HPDE6-E6E7 (cell line): ENCODE data around the gene ANKRD36.
"Not testable (repeated sequence)": the region's sequence is repeated elsewhere in the genome, so short reads cannot be mapped to it uniquely, and the experiment has no call there.

Experiments used
- DNase-seq: peaks from one replicate; pipeline ENCODE4 v3.0.0; 2011; ENCODE audit warnings: missing footprints; ENCODE audit errors: extremely low spot score

ANKRD36 gene

GRCh38 chr2:97113882-97114255, 916 bp downstream of the ANKRD36 start:
- DNase-seq: not testable (repeated sequence)

DNA sequence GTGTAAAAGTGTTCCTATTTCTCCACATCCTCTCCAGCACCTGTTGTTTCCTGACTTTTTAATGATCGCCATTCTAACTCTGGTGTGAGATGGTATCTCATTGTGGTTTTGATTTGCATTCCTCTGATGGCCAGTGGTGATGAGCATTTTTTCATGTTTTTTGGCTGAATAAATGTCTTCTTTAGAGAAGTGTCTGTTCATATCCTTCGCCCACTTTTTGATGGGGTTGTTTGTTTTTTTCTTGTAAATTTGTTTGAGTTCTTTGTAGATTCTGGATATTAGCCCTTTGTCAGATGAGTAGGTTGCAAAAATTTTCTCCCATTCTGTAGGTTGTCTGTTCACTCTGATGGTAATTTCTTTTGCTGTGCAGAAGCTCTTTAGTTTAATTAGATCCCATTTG, 16.1 kb downstream of the ANKRD36 start:
- DNase-seq: not testable (repeated sequence)

DNA sequence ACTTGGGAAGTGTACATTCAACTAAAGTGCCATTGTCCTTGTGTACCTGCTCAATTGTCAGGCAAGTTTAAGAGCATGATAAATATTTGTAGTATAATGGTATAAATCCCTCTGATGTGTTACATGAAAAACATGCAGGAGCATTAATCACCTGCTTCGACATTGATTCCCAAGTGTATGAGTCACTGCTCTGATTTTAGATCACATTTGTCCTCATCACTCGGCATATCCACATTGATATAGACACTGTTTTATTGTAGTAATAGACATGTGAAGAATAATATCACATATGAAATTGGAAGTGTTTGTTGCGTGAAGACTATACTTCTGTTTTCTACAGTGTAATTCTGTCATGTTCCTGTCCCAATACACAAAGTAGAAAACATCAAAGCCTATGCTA, 31.1 kb downstream of the ANKRD36 start:
- DNase-seq: not testable (repeated sequence)

- not testable (repeated sequence) for DNase-seq
These were observed 53.6 kb downstream of the ANKRD36 start for GRCh38 chr2:97166548-97166947.

GRCh38 chr2:97167938-97168337, 55.0 kb downstream of the ANKRD36 start:
- not testable (repeated sequence) for DNase-seq

DNA sequence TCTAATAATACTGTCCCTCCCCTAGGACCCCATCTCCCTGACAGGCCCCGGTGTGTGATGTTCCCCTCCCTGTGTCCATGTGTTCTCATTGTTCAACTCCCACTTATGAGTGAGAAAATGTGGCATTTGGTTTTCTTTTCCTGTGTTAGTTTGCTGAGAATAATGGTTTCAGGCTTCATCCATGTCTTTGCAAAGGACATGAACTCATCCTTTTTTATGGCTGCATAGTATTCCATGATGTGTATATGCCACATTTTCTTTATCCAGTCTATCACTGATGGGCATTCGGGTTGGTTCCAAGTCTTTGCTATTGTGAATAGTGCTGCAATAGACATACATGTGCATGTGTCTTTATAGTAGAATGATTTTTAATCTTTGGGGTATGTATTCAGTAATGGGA, 55.6 kb downstream of the ANKRD36 start:
- DNase-seq: not testable (repeated sequence)

DNA sequence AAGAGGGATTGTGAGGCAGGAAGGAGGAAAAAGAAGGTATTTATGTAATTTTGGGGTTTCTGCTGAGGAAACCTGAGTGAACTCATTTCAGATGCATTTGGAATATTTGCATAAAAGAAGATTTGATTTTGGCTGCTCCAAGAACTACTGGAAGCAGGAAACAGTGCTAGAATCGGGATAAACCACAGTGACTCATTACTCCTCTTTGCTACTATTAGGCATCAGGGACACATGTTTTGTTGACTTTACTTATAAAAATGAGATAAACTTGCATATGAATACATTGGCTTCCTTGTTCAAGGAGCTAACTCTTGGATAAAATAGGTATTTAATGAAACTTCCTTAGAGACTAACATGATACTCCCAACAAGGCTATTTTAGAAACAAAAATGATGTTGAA, 67.4 kb downstream of the ANKRD36 start:
- DNase-seq: not testable (repeated sequence)

DNA sequence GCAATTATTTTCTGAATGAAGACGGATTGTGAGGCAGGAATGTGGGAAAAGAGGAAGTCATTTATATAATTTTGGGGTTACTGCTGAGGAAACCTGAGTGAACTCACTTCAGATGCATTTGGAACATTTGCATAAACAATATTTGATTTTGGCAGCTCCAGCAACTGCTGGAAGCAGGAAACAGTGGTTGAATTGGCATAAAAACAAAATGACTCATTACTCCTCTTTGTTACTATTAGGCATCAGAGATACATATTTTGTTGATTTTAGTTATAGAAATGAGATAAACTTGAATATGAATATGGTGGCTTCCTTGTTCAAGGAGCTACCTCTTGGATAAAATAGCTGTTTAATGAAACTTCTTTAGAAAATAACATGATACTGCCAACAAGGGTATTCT, 82.4 kb downstream of the ANKRD36 start:
- DNase-seq: not testable (repeated sequence)

- DNase-seq: not testable (repeated sequence)
These were observed 84.3 kb downstream of the ANKRD36 start for GRCh38 chr2:97197251-97197650.

- DNase-seq: not testable (repeated sequence)
These were observed 87.9 kb downstream of the ANKRD36 start for GRCh38 chr2:97200887-97201286.

GRCh38 chr2:97202643-97203250, 89.8 kb downstream of the ANKRD36 start:
- DNase-seq: not testable (repeated sequence)

DNA sequence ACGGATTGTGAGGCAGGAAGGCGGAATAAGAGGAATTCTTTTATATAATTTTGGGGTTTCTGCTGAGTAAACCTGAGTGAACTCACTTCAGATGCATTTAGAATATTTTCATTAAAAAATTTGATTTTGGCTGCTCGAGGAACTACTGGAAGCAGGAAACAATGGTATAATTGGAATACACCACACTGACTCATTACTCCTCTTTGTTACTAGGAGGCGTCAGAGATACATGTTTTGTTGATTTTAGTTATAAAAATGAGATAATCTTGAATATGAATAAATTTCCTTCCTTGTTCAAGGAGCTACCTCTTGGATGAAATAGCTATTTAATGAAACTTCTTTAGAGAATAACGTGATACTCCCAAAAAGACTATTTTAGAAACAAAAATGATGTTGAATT, 97.4 kb downstream of the ANKRD36 start:
- no peak for DNase-seq

- not testable (repeated sequence) for DNase-seq
These were observed 102.1 kb downstream of the ANKRD36 start for GRCh38 chr2:97215025-97215424.

DNA sequence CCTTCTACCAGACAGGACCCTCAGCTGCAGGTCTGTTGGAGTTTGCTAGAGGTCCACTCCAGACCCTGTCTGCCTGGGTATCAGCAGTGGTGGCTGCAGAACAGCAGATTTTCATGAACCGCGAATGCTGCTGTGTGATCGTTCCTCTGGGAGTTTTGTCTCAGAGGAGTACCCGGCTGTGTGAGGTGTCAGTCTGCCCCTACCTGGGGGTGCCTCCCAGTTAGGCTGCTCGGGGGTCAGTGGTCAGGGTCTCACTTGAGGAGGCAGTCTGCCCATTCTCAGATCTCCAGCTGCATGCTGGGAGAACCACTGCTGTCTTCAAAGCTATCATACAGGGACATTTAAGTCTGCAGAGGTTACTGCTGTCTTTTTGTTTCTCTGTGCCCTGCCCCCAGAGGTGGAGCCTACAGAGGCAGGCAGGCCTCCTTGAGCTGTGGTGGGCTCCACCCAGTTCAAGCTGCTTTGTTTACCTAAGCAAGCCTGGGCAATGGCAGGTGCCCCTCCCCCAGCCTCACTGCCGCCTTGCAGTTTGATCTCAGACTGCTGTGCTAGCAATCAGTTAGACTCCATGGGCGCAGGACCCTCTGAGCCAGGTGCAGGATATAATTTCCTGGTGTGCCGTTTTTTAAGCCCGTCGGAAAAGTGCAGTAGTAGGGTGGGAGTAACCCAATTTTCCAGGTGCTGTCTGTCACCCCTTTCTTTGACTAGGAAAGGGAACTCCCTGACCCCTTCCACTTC, 118.1 kb downstream of the ANKRD36 start:
- not testable (repeated sequence) for DNase-seq

- DNase-seq: not testable (repeated sequence)
These were observed 120.0 kb downstream of the ANKRD36 start for GRCh38 chr2:97232981-97233380.

DNA sequence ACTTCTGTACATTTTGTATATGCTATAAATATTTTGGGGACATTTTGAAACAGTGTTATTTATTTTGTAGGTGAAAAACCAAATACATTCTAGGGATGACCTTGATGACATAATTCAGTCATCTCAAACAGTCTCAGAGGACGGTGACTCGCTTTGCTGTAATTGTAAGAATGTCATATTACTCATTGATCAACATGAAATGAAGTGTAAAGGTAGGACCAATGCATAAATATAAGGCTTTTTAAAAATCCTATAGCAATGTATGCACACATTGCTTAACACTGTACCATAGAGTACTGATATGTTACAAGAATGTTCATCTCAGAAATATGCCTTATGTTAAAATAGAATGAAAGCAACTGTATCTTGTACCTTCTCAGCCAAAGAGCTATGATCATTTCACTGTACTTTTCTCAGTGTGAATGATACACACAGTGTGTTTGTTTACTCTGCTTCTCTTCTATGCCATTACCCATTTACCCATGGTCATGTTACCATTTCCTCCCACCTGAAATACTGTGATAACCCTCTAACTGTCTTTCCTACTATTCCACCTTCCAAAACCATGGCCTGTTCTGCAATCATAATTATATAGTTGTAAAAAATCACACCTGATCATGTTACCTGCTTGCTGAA, 120.8 kb downstream of the ANKRD36 start:
- DNase-seq: not testable (repeated sequence)

- DNase-seq: not testable (repeated sequence)
These were observed 148.2 kb downstream of the ANKRD36 start for GRCh38 chr2:97261192-97261591.

DNA sequence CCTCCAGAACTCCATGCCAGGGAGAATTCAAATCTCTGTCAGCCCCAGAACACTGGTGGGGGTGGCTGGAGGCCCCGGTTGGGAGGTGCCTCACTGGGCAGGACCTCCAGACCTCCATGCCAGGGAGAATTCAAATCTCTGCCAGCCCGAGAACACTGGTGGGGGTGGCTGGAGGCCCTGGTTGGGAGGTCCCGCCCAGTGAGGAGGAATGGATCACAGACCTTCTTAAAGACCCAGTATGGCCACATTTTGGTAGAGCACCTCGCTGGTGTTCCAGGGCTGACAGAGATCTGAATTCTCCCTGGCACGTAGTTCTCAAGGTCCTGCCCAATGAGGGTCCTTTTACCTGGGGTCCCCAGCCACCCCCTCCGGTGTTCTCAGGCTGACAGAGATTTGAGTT, 153.5 kb downstream of the ANKRD36 start:
- not testable (repeated sequence) for DNase-seq

DNA sequence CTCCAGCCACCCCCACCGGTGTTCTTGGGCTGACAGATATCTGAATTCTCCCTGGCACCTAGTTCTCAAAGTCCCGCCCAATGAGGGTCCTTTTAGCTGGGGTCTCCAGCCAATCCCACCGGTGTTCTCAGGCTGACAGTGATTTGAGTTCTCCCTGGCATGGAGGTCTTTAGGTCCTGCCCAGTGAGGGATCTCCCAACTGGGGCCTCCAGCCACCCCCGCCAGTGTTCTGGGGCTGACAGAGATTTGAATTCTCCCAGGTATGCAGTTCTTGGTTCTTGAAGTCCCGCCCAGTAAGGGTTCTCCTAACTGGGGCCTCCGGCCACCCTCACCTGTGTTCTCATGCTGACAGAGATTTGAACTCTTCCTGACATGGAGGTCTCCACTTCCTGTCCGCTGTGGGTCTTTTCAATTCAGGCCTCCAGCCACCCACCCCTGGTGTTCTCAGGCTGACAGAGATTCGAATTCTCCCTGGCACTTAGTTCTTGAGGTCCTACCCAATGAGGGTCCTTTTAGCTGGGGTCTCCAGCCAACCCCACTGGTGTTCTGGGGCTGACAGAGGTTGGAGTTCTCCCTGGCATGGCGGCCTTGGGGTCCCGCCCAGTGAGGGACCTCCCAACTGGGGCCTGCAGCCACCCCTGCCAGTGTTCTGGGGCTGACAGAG, 154.6 kb downstream of the ANKRD36 start:
- no peak for DNase-seq

- not testable (repeated sequence) for DNase-seq
These were observed 155.2 kb downstream of the ANKRD36 start for GRCh38 chr2:97268075-97268591.

GRCh38 chr2:97276232-97276798, 163.4 kb downstream of the ANKRD36 start:
- not testable (repeated sequence) for DNase-seq

DNA sequence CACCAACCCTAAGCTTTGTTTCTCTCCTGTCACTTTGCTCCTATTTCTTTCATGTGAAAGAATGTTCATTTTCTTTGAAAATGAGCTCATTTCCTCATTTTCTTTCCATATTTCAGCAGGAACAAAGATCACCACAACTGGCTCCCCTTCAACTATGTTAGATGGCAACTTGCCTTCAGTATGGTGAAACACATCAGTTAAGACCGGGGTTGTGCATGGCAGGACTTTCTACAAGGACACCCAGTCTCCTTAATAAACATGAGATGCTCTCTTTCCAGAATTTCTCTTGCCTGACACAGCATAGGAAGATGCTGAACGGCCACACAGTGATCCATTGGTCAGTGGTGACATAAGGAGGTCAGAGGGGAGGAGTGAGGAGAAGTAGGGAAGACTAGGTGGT, 172.2 kb downstream of the ANKRD36 start:
- DNase-seq: not testable (repeated sequence)
